ENCODE measurements around the gene GRID1. TPM values are rescaled to one million over a fixed set of nuclear protein-coding genes. Genes with fewer than 3 reads are reported as not detected.

The GRID1 gene
- total and polyA plus RNA-seq, 10 donors = 0.06 to 0.42 (median 0.15) TPM; not detected in 4

DNA sequence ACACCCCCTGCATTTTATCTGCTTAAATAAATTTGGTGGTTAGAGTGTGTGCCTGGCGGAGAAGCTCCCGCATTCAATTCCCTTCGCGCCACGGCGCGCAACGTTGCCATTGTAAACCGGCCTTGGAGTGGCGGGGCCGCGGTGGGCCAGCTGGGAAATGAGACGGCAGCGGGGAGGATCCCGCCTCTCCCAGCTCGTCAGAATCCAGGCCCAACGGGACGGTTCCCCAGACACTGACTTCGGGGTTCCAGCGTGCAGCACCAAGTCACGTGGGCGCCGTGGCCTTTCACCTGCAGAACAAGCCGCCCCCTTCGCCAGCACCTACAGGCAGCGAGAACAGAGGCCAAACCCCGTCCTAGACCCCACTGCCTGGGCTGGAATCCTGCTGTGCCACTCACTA is 103.4 kb downstream of the GRID1 start:
- Histone ChIP-seq H3K27ac (no peak overlapping the region), H3K4me3 (no peak overlapping the region), H3K9me3 (peaks cover 0 to 3% (median 0%) of the 10 kb centered on the region in 8 donors), H3K36me3 (no peaks in the 10 kb centered on the region), H3K4me1 (peaks cover 0 to 16% (median 0%) of the 10 kb centered on the region in 6 donors), H3K27me3 (replicated peaks in 1 of 7) (peaks cover 0 to 75% (median 14%) of the 10 kb centered on the region in 7 donors)
- intact Hi-C loops (cut with DNase I; ENCODE audit: low total_unique reads) = no loop called here
- TF ChIP-seq POLR2A (IDR thresholded peaks at IDR 0.05) (no peak), POLR2AphosphoS5 (IDR thresholded peaks at IDR 0.05) (no peak)
- TF ChIP-seq, protein P1, sequence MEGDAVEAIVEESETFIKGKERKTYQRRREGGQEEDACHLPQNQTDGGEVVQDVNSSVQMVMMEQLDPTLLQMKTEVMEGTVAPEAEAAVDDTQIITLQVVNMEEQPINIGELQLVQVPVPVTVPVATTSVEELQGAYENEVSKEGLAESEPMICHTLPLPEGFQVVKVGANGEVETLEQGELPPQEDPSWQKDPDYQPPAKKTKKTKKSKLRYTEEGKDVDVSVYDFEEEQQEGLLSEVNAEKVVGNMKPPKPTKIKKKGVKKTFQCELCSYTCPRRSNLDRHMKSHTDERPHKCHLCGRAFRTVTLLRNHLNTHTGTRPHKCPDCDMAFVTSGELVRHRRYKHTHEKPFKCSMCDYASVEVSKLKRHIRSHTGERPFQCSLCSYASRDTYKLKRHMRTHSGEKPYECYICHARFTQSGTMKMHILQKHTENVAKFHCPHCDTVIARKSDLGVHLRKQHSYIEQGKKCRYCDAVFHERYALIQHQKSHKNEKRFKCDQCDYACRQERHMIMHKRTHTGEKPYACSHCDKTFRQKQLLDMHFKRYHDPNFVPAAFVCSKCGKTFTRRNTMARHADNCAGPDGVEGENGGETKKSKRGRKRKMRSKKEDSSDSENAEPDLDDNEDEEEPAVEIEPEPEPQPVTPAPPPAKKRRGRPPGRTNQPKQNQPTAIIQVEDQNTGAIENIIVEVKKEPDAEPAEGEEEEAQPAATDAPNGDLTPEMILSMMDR (IDR thresholded peaks at IDR 0.05 in 8 of 11, conservative IDR thresholded peaks at IDR 0.05 in 3 of 11) = no peak
- 38 to 70% (median 40%) methylated on average over 14 to 27 of the region's 27 CpGs for WGBS, 5 donors
- peak; percentile 67 for DNase-seq

DNA sequence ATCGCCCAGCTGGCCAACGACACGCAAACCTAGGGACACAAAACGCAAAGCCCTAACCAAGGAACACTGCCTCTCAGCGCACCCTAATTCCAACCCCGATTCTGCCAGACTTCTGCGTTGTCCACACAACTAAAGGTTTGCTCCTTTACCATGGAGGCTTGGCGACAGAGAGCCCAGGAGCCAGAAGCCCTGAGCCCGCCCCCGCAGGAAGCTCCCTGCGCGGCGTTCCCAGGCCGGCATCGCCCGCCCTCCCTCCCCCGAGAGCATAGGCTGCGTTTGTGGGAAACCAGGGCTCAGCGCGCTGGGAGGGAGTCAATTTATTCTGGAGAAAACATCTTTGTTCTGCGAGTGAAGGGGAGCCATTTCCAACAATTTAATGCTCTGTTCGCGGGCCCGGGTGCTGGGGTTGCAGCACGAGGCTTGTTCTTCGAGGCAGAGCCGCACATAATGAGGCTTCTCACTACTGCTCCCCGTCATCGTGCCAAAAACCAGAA is 103.9 kb downstream of the GRID1 start:
- intact Hi-C loops (cut with DNase I; ENCODE audit: low total_unique reads) = no loop called here
- H3K36me3 ChIP-seq = no peaks in the 10 kb centered on the region
- H3K27ac ChIP-seq = no peak overlapping the region
- WGBS, 5 donors = 22 to 35% (median 29%) methylated on average over 23 to 29 of the region's 29 CpGs
- TF ChIP-seq, protein P1 (IDR thresholded peaks at IDR 0.05 in 8 of 11, conservative IDR thresholded peaks at IDR 0.05 in 3 of 11) = no peak
- TF ChIP-seq POLR2A (IDR thresholded peaks at IDR 0.05) = no peak
- TF ChIP-seq POLR2AphosphoS5 (IDR thresholded peaks at IDR 0.05) = no peak
- H3K9me3 ChIP-seq = peaks cover 0 to 4% (median 0%) of the 10 kb centered on the region in 8 donors
- peaks cover 0 to 16% (median 0%) of the 10 kb centered on the region in 6 donors for H3K4me1 ChIP-seq
- peaks cover 0 to 70% (median 14%) of the 10 kb centered on the region in 7 donors for H3K27me3 ChIP-seq (replicated peaks in 1 of 7)
- H3K4me3 ChIP-seq = no peak overlapping the region
- DNase-seq = no peak

DNA sequence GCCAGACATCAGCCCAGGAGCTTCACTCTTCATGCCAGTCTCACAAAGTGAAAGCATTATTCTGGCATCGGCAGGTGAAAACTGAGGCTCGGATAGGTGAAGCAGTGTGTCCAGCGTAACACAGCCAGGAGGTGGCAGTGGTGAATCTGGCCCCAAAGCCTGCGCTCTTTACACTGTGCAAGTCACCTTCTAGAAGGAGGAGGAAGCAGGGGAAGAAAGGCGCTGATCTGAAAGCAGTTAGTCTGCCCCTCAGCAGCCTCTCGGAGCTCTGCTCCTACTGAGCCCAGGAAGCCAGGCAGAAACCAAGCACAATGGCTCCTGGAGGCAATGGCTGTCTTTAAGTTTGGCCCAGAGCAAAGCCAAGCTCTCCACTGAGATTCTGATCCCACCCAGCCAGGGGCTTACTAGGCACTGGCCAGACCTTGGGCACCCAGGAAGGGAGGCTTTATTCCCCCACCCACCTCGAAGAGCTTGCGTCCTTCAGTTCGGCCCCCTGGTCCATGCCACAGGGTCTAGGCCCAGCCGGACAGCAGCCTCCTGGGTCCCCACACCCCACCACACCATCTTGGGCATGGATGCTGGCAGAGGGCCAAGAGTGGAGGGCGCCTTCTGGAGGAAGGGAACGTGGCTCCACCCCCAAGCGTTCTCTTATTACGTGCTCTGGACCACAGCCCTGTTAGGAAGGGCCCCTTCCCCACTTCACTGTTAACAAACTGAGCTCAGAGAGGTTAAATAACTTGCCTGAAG is 104.5 kb downstream of the GRID1 start:
- intact Hi-C loops (cut with DNase I; ENCODE audit: low total_unique reads) = no loop called here
- Histone ChIP-seq H3K27me3 (replicated peaks in 1 of 7) (peaks cover 0 to 64% (median 14%) of the 10 kb centered on the region in 7 donors), H3K4me1 (peaks cover 0 to 16% (median 0%) of the 10 kb centered on the region in 6 donors), H3K27ac (no peak overlapping the region), H3K36me3 (no peaks in the 10 kb centered on the region), H3K4me3 (no peak overlapping the region), H3K9me3 (peaks cover 0 to 4% (median 0%) of the 10 kb centered on the region in 8 donors)
- TF ChIP-seq POLR2A (IDR thresholded peaks at IDR 0.05) = no peak
- no peak for TF ChIP-seq POLR2AphosphoS5 (IDR thresholded peaks at IDR 0.05)
- TF ChIP-seq, protein P1 (IDR thresholded peaks at IDR 0.05 in 8 of 11, conservative IDR thresholded peaks at IDR 0.05 in 3 of 11) = no peak
- DNase-seq = peak; percentile 59
- 42 to 49% (median 43%) methylated on average over 14 of the region's 14 CpGs for WGBS, 5 donors

DNA sequence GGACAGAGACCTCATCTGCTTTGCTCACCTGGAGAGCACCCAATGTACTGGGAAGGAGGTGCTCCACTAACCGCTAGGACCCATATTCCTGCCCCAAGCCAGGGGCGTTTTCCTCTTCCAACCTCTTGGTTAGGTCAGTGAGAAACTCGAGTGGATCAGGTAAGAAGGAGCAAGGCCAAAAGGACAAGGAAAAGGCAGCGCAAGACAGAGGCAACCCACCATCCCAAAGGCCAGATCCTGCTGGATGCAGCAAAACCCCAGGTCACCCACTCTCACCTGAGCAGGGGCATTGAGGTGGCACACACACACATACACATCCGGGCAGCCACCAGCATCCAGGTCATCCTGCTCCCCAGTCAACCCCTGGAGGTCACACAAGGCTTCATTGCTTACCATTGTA is 105.1 kb downstream of the GRID1 start:
- Histone ChIP-seq H3K27me3 (replicated peaks in 1 of 7) (peaks cover 0 to 59% (median 14%) of the 10 kb centered on the region in 7 donors), H3K36me3 (no peaks in the 10 kb centered on the region), H3K9me3 (peaks cover 0 to 4% (median 0%) of the 10 kb centered on the region in 8 donors), H3K4me3 (no peak overlapping the region), H3K4me1 (peaks cover 0 to 16% (median 0%) of the 10 kb centered on the region in 6 donors), H3K27ac (no peak overlapping the region)
- TF ChIP-seq POLR2AphosphoS5 (IDR thresholded peaks at IDR 0.05) = no peak
- no peak for TF ChIP-seq POLR2A (IDR thresholded peaks at IDR 0.05)
- TF ChIP-seq, protein P1 (IDR thresholded peaks at IDR 0.05 in 8 of 11, conservative IDR thresholded peaks at IDR 0.05 in 3 of 11) = no peak
- intact Hi-C loops (cut with DNase I; ENCODE audit: low total_unique reads) = no loop called here
- 77 to 87% (median 82%) methylated on average over 5 of the region's 5 CpGs for WGBS, 5 donors
- peak; percentile 54 for DNase-seq
